DMS 273 treated with DMSO at 0.1 percent for 48 hours (cell line): Measurements from ENCODE around the gene BHLHE40.
A peak's percentile ranks its signal among the peaks of the same experiment; 100 is the strongest.

Source experiments
- DNase-seq: peaks from one replicate; lab custom pipeline; 2025; lab: John Stamatoyannopoulos, UW

The BHLHE40 gene

GRCh38 chr3:5001135-5001534 lies 21.9 kb downstream of the BHLHE40 start:
- DNase-seq = no peak

DNA sequence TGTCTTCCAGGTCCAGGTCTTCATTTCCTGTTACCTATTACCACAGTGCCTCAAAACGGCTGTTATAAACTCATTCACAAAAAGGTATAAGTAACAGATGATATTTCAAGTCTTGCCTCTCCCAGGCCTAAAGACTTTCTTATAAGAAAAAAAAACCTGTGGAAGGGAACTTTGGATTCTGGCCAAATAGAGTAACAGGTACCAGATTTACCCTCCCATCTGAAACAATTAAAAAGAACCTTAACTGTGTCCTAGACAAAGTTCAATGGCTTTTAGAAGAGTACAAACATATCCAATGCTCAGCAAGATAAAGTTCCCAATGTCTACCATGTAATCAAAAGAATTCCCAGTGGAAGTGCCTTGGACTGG lies 22.6 kb downstream of the BHLHE40 start:
- no peak for DNase-seq

GRCh38 chr3:5002174-5002870 lies 23.1 kb downstream of the BHLHE40 start:
- DNase-seq = no peak

DNA sequence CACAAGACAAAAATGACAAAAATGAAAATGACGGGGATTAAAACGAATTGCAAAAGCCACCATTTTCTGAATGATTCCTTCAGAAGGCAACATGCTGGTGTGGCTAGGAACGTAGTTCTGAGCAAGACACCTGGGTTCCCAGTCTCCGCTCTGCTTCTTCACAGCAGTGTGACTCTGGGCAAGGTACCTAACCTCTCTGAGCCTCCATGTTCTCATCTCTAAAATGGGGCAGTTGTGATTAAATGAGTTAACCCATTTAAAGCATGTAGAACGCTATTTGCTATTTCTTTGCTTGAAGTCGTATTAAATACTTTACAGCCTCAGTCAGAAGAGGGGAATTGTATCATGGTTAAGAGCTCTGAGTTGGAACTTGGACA lies 23.6 kb downstream of the BHLHE40 start:
- DNase-seq = no peak

GRCh38 chr3:5004319-5005152 lies 25.3 kb downstream of the BHLHE40 start:
- DNase-seq = no peak

DNA sequence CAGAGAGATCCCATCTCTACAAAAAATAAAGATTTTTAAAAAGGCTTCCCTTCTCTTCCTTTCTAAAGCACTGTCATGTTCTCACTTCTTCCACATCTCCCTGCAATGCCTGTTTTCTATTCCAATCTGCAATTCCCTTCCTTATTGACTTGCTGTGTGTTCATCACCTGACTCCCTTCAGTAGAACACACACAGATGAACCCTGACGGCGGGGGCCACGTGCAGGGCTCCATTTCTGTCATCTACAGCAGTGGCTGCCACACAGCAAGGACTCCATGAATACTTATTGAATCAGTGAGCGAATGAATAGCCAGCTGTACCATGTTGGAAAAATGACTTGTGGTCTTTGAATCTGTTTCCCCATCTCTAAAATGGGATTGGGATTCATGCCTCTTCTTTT lies 26.1 kb downstream of the BHLHE40 start:
- DNase-seq = no peak

DNA sequence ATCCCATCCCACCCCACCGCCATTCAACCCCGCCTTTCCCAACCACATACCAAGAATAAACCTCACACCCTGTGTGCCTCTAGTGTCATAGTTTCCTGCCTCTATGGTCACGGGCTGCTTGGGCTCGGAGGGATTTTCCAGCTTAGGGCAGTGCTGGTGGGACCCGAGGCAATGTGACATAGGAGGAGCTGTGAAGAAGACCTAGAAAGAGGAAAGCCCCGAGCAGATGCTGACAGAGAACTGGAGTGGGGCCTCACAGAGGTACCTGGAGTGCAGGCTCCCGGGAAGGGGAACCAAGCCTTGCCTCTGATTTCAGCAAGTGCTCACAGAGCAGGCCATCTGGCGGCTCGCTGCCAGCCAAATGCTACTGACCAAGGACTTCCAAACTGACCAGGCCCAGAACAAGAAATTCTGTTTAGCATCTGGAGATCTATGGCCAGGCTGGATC lies 27.5 kb downstream of the BHLHE40 start:
- no peak for DNase-seq

DNA sequence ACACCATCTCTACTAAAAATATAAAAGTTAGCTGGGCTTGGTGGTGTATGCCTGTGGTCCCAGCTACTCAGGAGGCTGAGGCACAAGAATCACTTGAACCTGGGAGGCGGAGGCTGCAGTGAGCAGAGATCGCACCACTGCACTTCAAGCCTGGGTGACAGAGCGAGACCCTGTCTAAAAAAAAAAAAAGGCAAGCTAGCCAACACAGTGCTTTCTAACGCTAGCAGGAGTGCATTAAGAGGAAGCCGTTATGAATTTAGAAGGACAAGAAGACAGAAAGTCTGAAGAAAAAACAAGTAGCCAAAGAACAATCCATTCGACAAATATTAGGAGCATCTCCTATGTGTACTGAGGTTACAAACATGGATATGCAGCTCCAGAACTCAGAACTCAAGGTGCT lies 28.6 kb downstream of the BHLHE40 start:
- DNase-seq = no peak

DNA sequence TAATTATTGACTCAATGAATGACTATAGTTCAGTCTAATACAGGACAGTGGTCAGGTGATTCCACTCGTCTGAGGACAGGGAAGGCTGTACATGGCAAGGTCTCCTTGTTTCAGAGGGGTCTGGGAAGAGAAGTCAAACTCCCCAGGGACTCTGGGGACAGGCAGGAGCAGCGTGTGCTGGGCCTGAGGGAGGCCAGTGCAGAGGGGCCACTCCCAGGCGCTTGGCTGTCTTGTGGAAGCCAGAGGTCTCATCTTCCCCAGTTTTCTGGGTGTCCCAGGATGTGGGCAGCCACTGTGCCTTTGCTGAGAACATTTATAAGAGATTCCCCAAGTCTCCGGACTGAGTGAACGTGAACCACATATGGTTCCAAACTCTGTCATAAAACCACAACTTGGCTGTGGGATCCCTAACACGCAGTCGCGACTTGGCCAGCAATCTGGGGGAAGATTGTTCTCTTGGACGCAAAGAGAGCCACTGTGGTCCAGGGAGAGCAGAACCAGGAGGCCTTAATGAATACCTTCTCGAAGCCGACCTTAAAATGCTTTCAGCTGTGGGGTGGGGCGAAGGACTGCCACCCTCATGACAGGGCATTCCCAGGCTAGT lies 30.4 kb downstream of the BHLHE40 start:
- DNase-seq = no peak

DNA sequence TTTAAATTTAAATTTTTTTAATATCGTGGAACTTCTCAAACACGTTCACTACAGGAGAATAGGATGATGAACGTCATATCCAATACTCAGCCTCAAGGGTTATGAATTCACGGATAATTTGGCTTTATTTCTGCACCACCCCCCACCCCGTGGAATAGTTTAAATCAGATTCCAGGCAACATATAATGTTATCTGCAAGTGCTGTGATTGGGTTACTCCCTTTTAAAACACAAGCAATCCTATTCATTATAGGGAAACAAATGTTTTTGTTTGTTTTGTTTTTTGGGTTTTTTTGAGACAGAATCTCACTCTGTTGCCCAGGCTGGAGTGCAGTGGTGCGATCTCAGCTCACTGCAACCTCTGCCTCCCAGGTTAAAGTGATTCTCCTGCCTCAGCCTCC lies 30.9 kb downstream of the BHLHE40 start:
- no peak for DNase-seq

DNA sequence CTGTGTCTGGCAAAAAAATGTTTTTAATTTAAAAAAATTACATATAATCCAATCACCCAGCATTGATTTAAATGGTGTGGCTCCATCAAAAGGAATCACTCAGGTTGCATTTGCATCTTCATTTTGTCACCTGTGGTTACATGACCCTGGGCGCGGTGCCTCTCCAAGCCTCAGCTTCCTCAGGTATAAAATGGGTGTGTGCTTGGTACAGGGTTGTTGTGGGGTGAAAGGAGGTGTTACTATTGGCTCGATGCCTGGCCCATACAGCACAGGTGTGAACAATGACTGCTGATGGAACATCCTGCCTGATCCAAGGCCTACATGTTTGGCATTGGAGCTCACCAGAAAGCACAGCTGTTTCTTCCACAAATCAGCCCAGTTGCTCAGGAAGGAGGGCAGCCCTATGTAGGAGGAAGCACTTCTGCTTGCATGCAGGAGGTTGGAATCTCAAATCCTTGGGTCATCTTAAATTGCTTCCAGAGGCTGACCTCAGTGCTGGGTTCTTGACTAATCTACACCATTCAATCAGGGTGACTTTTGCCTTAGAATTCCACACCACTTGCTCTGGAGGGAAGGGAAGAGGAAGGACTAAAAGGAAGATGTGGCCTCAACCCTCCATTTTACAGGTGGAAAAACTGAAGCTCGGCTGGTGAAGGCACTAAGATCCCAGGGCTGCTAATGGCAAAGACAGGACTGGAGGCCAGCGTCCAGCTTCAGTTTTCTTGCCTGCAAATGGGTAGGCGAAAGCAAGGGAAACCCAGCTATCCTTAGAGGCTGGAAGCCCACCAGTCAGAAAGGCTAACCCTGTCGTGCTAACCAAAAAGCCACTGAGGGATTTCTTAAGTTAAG lies 31.7 kb downstream of the BHLHE40 start:
- no peak for DNase-seq

- DNase-seq = no peak
Observed at GRCh38 chr3:5011555-5012256, 32.5 kb downstream of the BHLHE40 start.

DNA sequence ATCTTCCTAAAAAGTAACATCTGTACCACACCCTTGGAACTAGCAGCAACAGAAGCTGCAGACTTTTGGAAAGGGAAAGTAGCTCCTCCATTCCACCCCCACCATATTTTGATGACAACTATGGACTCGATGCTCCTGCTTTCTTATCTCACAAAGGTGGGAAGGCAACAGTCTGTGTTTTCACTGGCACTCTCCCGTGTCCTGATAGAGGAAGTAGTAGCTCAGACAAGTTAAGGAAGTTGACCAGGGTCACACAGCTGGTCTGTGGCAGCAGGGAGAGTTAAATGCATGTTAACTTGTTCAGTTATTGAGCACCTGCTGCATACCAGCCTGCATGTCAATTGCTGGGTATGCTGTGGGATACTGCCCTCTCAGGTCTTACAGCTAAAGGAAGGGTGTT lies 33.1 kb downstream of the BHLHE40 start:
- DNase-seq = no peak

DNA sequence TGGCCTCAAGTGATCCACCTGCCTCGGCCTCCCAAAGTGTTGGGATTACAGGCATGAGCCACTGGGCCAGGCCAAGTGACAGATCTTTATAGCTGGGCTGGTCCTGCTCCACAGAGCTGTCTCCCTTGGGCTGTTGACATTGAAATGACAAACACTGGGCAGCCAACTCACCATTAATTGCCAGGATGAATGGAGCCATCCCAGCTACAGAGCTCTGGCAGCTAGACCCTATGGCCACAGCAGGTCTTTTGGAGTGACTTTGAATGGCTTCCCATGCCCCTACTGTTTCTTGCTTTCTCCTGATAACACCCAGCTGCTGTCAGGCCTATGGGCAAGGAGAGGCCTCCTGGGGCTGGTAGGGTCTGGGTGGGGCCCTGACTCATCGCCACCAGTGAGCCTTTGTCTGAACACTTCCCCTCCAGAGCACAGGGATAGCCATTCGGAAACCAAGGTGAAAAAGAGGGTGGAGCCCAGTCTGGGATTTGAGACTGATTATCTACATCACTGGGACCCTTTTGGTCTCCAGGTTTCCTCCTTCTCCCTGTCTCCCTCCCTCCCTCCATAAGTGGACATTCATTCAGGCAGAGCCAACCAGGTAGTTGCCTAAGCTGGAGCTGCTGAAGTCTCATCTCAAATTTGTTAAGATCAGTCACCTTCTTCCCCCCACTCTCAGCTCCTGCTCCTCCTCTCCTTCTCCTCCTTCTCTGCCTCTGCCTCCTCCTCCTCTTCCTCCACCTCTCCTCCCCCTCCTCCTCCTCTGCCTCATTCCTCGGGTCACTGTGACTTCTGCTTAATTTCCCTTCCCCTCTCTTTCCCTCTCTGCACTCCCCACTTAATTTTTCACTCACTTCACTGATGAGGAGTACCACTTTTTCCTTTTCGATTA lies 34.0 kb downstream of the BHLHE40 start:
- no peak for DNase-seq

DNA sequence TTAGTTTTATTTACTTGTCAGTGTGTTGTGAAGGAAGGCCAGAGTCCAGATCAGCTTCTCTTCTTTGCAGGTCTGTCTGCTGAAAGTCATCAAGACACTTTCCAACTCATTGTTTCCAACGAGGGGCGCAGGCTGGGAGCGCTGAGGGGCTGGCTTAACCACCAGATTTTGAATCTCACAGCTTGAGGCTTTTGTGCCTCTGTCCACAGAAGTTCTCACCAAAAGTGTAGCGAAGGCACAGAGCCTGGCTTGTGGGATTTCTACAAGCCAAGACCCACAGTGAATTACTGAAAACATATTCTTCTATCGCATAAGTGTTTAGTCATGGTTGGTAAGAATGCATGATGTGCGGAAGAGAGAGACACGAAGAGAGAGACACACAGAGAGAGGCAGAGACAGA lies 35.2 kb downstream of the BHLHE40 start:
- DNase-seq = no peak

DNA sequence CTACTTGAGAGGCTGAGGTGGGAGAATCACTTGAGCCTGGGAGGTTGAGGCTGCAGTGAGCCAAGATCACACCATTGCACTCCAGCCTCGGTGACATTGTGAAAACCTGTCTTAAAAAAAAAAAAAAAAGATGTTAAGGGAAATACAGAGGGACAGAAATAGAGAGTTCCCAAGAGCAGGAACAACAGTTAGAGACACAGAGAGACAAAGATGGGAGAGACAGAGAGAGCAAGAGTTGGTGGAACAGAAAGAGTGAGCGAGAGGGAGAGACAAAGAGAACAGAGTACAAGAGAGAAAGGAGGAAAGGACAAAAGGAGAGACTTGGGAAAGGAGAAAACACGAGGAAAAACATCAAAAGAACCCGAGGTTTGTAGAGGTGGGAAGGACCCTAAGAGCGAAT lies 35.8 kb downstream of the BHLHE40 start:
- no peak for DNase-seq

DNA sequence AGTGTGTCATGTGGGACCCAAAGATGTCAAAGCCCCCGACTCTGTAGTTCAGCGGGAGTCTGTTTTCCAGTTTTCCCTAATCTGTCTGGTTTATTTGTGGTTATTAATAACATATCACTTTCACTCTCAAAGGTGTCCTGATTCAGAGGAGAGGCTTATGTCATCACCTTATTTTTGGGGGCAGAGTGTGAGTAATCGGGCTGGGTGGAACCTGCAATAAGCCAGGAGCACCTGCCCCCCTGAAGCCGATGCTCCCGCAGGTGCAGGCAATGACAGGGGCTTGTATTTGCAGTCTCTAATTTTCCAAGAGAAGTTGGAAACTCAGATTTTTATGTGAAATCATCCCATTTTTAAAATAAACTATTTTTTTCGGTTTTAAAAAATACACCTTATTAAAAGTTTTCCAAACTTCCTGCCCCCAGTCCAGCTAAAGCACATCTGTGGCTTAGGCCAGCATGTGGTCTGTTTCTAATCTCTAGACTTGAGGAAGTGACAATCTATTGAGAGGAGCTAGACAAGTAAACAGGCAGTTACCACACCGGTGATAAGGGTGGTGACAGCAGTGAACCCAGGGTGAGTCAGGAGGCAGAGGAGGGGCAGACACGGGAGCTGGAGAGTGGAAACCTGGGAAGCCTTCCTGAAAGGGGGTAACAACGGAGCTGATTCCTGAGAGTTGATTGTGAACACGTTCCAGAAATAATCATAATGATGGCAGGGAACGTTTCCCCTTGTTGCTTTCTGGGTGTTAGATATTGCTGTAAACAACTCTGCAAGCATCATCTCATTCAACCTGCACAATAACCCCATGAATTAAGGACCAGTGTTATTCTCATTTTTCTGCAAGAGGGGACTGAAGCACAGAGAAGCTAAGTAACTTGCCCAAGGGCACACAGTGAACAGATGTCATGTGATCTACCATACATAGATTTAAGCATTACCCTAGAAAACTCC lies 37.2 kb downstream of the BHLHE40 start:
- no peak for DNase-seq

GRCh38 chr3:5017925-5018531 lies 38.8 kb downstream of the BHLHE40 start:
- peak; percentile 32 for DNase-seq
